Stimulated activated CD4-positive, alpha-beta T cell treated with anti-CD3 and anti-CD28 coated beads, Interleukin-1b, Interleukin-23, amount 100 ng/mL, for 48 hours (primary cell): ENCODE measurements around the gene KATNAL1.
"Not testable (repeated sequence)": the region's sequence is repeated elsewhere in the genome, so short reads cannot be mapped to it uniquely, and the experiment has no call there.

ENCODE experiments used
- DNase-seq: peaks from one replicate; pipeline ENCODE4 v3.0.0-alpha.2; 2020

KATNAL1 gene

GRCh38 chr13:30290812-30291436 lies 16.4 kb downstream of the KATNAL1 start:
- no peak for DNase-seq

DNA sequence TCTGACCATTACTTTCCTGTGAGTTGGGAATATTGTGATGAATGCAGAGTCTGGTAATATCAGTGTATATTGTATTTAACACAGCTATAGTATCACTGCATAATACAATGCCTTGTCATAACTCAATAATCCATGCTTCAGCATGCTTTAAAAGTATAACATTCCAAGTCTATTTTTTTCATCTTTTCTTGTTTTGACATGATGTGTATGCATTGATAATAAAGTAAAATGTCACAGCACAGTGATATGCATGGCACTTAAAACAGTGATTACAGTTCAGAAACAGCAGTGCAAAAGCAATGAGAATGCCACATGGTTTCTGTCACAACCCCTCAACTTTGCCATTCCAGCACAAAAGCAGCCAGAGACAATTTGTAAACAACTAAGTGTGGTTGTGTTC lies 17.8 kb downstream of the KATNAL1 start:
- DNase-seq = no peak

- DNase-seq = not testable (repeated sequence)
These were observed 21.3 kb downstream of the KATNAL1 start for GRCh38 chr13:30286059-30286458.

DNA sequence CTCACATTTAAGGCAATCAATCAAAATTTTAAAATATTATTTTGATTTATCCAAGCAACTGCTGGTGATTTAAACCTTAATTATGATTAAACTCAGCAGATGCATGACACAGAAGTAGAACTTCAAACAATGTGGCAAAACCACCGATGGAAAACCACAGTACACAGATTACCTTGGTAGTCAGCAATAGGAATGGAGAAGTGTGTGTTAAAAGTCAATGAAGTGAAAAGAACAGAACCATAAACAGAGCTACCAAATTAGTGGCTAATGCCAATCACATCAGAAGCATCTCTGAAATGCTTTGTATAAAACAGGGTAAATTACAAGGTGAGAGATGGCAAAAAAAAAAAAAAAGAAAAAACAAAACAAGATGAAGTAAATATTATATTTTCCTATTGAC lies 31.2 kb downstream of the KATNAL1 start:
- no peak for DNase-seq

GRCh38 chr13:30274083-30274482 lies 33.3 kb downstream of the KATNAL1 start:
- no peak for DNase-seq

GRCh38 chr13:30270035-30270434 lies 37.3 kb downstream of the KATNAL1 start:
- DNase-seq = not testable (repeated sequence)

DNA sequence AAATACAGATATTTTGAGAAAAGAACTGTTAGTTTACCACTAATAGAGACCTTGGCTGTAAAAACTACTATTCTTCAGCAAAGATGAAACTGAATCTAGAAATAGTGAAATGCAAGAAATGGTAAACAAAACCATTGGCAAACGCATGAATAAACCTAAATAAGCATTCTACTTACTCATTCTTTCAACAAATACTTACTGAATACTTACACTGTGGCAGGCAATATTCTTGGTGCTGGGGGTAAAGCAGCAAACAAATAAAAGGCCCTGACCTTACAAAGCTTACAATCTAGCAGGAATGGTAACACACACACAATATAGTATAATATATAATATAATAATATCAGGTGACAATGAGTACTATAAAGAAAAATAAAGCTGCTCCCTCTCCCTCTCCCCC lies 38.7 kb downstream of the KATNAL1 start:
- DNase-seq = no peak

DNA sequence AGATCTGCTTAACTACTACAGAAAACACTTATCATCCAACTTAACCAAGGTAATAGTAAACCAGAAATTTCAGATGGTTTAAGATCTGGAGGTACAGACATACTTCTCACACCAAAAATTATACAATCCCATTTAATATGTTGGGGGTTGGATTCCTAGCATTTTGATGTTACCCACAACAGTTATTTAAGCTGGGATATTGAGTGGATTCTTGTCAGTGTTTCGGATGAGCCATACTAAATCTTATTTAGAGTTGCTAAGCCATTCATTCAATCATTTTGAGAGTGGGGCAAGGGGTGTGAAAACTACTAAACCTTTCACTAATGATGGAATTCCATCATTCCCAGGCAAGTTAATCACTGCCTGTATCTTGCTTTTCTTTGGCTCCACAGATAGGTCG lies 40.6 kb downstream of the KATNAL1 start:
- no peak for DNase-seq

DNA sequence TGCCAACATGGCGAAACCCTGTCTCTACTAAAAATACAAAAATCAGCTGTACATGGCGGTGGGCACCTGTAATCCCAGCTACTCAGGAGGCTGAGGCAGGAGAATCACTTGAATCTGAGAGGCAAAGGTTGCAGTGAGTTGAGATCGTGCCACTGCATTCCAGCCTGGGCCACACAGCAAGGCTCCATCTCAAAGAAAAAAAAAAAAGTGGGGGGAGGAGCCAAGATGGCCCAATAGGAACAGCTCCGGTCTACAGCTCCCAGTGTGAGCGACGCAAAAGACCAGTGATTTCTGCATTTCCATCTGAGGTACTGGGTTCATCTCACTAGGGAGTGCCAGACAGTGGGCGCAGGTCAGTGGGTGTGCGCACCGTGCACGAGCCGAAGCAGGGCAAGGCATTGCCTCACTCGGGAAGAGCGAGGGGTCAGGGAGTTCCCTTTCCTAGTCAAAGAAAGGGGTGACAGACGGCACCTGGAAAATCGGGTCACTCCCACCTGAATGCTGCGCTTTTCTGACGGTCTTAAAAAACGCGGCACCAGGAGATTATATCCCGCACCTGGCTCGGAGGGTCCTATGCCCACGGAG lies 48.1 kb downstream of the KATNAL1 start:
- not testable (repeated sequence) for DNase-seq

- no peak for DNase-seq
These were observed 49.8 kb downstream of the KATNAL1 start for GRCh38 chr13:30257468-30258099.

- no peak for DNase-seq
These were observed 50.5 kb downstream of the KATNAL1 start for GRCh38 chr13:30256713-30257467.

DNA sequence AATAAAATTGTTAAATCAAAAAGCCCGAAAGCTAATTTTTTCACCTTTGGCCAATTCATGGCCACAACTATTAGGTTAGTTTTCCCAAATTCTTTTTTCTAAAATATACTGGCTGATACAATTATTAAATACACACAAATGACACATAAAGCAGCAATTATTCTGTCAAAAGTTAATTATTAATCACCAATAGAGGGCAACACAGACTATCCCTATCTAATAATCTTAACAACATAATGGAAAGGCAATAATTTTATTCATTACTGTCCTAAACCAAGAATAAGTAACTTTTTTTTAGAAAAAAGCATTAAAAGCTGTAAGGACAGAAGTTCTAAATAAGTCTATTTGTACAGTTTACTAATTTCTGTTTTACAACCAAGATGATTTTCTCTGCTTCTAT lies 51.7 kb downstream of the KATNAL1 start:
- no peak for DNase-seq

DNA sequence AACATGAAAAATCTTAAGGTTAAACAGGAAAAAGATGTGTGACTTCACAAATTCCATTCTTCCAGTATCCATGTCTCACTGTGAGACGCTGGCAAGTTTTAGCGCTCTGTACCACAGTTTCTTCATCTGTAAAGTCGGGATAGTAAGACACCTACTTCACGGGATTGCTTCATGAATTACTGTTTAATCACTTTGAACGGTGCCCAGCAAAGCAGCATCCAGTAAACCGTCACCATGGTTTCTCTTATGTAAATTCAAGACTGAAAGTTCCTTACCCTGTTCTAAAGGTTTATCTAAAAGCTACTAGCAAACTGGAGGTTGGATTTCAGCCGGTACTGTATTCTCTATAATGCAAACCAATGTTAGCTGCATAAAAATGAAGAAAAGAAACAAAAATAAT lies 53.5 kb downstream of the KATNAL1 start:
- no peak for DNase-seq

- DNase-seq = no peak
These were observed 59.9 kb downstream of the KATNAL1 start for GRCh38 chr13:30247406-30247805.

- DNase-seq = no peak
These were observed 65.8 kb downstream of the KATNAL1 start for GRCh38 chr13:30241532-30241931.

- DNase-seq = no peak
These were observed 66.7 kb downstream of the KATNAL1 start for GRCh38 chr13:30240608-30241007.

GRCh38 chr13:30235216-30235615 lies 72.1 kb downstream of the KATNAL1 start:
- DNase-seq = no peak

- DNase-seq = no peak
These were observed 72.7 kb downstream of the KATNAL1 start for GRCh38 chr13:30234619-30235162.

DNA sequence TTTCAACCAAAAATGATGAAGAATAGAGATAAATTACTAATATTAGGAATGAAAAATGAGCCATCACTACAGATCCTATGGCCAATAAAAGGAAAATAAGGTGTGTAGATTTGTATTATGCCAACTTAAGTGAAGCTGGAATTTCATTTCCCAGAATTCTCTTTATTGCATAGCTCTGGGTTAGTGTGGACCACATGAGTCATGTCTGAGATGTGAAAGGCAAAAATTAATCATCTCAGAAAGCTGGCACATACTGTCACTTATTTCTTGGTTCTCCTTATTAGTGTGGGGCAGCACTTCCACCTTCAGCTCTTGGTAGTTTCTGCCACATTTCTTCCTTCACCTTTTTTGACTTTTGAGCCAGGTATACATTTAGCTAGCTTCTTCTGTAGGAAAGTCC lies 82.6 kb downstream of the KATNAL1 start:
- DNase-seq = peak; percentile 1

GRCh38 chr13:30222254-30222653 lies 85.1 kb downstream of the KATNAL1 start:
- no peak for DNase-seq

GRCh38 chr13:30216111-30216510 lies 91.2 kb downstream of the KATNAL1 start:
- no peak for DNase-seq

DNA sequence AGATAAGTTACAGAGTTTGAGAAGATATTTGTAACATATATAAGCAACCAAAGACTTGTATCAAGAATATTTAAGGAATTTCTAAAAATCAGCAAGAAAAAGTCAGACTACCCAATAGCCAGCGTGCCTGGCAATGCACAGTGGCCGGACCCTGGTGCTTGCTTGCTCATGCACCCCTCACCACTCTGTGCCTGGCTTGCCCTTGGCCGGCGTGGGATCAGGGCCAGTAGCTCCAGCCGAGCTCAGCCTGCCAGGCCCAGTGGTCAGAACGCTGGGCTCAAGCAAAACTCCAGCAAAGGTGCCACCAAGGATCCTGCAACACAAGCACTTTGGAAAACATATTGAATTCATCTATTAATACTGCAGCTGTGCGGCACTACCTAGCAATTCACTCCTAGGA lies 95.1 kb downstream of the KATNAL1 start:
- DNase-seq = no peak

DNA sequence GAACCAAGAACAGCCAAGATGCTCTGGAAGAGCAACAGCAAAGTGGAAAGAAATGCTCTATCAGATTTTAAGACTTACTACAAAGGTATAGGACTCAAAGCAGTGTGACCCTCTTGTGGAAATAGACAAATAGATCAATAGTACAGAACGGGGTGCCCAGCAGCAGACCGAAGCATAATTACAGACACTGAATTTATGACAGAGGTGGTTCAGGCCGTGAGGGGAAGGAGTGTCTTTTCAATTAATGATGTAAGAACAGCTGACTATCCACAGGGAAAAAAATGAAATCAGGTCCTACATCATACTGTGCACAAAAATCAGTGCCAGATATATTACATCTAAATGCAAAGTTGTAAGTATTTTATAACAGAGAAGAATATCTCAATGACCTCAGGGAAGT lies 95.6 kb downstream of the KATNAL1 start:
- DNase-seq = no peak

DNA sequence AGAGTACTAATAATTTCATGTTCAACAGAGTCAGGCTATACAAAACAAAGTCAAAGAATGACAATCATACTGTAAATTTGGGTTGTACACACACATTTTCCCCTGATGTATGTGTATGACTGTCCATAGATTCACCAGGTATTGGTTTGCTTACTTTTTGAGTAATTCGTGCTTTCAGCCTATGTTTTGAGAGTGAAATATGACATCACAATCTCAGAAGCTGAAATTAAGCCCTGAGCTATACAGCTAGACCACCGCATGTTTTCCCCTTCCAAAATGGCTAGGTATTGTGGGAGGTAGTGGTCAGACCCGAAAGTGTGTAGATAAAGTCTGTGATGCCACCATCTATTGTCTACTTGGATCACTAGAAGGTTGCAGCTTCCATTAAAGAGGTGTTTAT lies 102.8 kb downstream of the KATNAL1 start:
- DNase-seq = peak; percentile 13
